GM12874 (cell line): ENCODE data around the gene ETFDH.
A peak's percentile ranks its signal among the peaks of the same experiment; 100 is the strongest.

Experiments
- CTCF ChIP-seq: IDR thresholded peaks from 2 replicates; pipeline ENCODE4 v1.5.1; 2011; ENCODE audit warnings: low read depth, mild to moderate bottlenecking, control low read depth, low read length, moderate library complexity; ENCODE audit not compliant: insufficient read depth

ETFDH gene

DNA sequence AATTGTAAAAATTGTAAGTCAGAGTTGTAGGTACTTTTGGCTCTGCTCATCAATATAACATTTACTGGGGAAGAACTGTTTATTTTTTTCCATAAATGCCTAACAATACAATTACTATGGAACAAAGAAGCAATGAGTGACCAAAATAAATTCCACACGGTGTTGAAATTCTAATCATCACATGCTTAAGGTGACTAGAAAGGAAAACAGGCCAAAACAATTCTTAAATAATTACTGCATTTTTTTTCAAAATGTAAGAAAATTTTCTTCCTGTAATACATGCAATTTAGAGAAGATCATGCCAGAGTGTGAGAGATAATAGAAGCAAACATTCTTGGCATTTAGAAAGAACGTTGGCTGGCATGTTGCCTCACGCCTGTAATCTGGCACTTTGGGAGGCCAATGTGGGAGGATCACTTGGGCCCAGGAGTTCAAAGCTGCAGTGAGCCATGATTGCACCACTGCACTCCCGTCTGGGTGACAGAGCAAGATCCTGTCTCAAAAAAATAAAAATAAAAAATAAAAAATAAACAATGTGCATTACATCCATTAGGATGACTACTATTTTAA lies 22.9 kb upstream of the ETFDH start:
- no peak for TF ChIP-seq CTCF

- no peak for TF ChIP-seq CTCF
Measured at GRCh38 chr4:158652920-158653319, 19.2 kb upstream of the ETFDH start.

DNA sequence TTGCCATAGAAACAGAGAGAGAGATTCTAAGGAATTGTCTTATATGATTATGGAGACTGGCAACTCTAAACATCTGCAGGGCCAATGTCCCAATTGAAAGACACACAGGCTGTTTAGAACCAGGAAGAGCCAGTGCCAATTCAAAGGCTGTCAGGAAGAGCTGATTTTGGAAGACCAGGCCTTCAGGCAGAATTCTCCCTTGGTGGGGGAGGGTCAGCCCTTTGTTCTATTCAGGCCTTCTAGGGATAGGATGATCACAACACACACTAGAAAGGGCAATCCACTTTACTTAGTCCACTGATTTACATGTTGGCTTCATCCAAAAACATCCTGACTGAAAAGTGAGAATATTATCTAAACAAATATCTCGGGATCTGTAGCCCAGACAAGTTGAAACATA lies 15.7 kb upstream of the ETFDH start:
- TF ChIP-seq CTCF, result no peak

DNA sequence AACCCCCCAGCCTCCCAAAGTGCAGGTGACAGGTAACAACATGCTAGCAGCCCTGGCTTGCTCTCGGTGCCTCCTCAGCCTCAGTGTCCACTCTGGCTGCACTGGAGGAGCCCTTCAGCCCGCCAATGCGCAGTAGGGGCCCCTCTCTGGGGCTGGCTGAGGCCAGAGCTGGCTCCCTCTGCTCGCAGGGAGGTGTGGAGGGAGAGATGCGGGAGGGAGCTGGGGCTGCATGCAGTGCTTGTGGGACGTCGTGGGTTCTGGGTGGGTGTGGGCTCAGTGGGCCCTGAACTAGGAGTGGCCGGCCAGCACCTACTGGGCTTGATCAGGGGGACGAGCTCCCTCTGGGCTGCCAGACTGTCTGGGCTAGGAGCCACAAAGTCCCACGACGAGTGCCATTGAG lies 14.8 kb upstream of the ETFDH start:
- no peak for TF ChIP-seq CTCF

DNA sequence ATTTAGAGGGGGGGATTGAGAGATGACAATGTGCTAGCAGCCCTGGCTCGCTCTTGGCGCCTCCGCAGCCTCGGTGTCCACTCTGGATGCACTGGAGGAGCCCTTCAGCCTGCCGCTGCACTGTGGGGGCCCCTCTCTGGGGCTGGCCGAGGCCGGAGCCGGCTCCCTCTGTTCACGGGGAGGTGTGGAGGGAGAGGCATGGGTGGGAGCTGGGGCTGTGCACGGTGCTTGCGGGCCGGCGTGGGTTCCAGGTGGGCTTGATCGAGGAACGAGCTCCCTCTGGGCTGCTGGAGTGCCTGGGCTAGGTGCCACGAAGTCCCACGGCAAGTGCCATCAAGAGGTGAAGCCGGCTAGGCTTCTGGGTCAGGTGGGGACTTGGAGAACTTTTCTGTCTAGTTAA lies 7.3 kb upstream of the ETFDH start:
- no peak for TF ChIP-seq CTCF

DNA sequence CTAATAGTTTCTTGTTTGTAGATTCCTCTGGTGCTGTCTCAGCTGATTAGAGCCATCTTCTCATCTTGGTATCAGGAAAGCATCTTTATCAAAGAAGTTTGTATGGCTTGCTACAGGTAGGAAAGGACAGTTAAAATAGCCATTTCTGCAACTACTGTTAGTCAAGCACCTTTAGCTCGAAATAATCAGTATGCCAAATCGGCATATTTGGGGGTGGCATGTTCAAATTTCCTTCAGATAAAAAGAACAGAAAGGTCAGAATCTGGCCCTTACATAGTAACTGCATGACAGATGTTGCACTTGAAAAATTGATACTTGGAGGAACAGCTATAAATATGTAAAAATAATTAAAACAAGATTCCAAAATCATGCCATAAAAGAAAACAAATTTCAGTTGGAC lies 5.2 kb upstream of the ETFDH start:
- no peak for TF ChIP-seq CTCF

DNA sequence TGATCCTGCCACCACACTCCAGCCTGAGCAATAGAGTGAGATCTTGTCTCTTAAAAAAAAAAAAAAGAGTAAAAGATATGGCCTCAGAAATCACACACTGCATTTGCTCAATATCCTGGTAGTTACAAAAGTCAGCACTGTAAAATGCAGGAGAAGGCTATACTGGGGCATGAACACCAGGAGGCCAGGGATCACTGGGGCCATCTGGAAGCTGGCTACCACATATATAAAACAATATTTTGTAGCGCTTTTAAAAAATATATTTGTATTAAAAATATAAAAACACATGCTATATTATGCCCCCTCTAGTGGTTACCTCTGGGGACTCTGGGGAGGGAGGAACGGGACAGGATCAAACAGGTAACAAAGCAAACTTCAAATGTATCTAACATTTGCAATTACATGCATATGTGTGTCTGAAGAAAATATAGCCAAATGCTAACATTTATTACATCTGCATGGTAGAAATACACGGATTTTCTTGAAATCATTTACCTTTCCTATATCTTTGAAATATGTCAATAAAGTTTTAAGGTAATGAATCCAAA lies 4.4 kb upstream of the ETFDH start:
- peak; percentile 60 for TF ChIP-seq CTCF
